Lower lobe of right lung (tissue), 2 donors: ENCODE data around the gene RCCD1. TPM values are rescaled to one million over a fixed set of nuclear protein-coding genes. Genes with fewer than 3 reads are reported as not detected.

Experiments
- ATAC-seq, 2 donors: fragments of 200-7000 bp; cut with Tn5 transposase; one replicate each; pipeline ENCODE4 v1.9.1; 2020 to 2022; ENCODE audit warnings: mild to moderate bottlenecking in 2 of 2, moderate library complexity in 2 of 2
- DNase-seq: peaks from one replicate; pipeline ENCODE4 v3.0.0-alpha.2; 2020
- H3K27ac ChIP-seq: fragments of 200-600 bp; one replicate; pipeline ENCODE4 v1.8.0; 2022
- H3K27me3 ChIP-seq: fragments of 200-600 bp; one replicate; pipeline ENCODE4 v1.8.0; 2022; ENCODE audit warnings: low read depth
- H3K36me3 ChIP-seq: fragments of 200-600 bp; one replicate; pipeline ENCODE4 v1.8.0; 2022; ENCODE audit warnings: mild to moderate bottlenecking
- H3K4me1 ChIP-seq: fragments of 200-600 bp; one replicate; pipeline ENCODE4 v1.8.0; 2022
- H3K4me3 ChIP-seq: fragments of 200-600 bp; one replicate; pipeline ENCODE4 v1.8.0; 2022; ENCODE audit warnings: mild to moderate bottlenecking
- H3K9me3 ChIP-seq: fragments of 200-600 bp; one replicate; pipeline ENCODE4 v1.8.0; 2022
- CTCF ChIP-seq: fragments of 200-600 bp; IDR thresholded peaks from one replicate; pipeline ENCODE4 v1.8.0; 2022; ENCODE audit warnings: antibody characterized with exemption, mild to moderate bottlenecking
- intact Hi-C: fragments of 100-400 bp; cut with DNase I; formaldehyde crosslinking; loops from one replicate; pipeline ENCODE4 v1.11.0; 2022
- total RNA-seq: library from RNA; stranded (reverse); fragmentation: NEBNext Ultra II Directional; extraction: Animal tissue kit (Norgen Biotek cat#: 25700); gene quantifications from one replicate; pipeline ENCODE4 v1.2.1, GENCODE V29; 2021
- donor health status: DM: no; HTN: yes; CAD: no; lungs with severe emphysema.

The RCCD1 gene
- total RNA-seq, 1 donor from 2014 or later: 10.3 TPM

GRCh38 chr15:90931575-90931827, 23.2 kb upstream of the RCCD1 start:
- Histone ChIP-seq H3K27ac (peak overlapping the region; percentile 96), H3K4me1 (peaks cover 59% of the 10 kb centered on the region), H3K27me3 (no peaks in the 10 kb centered on the region), H3K9me3 (no peaks in the 10 kb centered on the region), H3K4me3 (peak overlapping the region; percentile 93), H3K36me3 (no peaks in the 10 kb centered on the region)
- ATAC-seq (no peak), DNase-seq (no peak)
- intact Hi-C loops: no loop called here
- TF ChIP-seq CTCF: no peak

- H3K4me1 ChIP-seq: peaks cover 62% of the 10 kb centered on the region
Observed at GRCh38 chr15:90931828-90932659, 22.6 kb upstream of the RCCD1 start, which contains the start of gene HDDC3. Gene HDDC3 (minus strand): TSS chr15:90932549. CDS start chr15:90932540, 9 bp downstream.

DNA sequence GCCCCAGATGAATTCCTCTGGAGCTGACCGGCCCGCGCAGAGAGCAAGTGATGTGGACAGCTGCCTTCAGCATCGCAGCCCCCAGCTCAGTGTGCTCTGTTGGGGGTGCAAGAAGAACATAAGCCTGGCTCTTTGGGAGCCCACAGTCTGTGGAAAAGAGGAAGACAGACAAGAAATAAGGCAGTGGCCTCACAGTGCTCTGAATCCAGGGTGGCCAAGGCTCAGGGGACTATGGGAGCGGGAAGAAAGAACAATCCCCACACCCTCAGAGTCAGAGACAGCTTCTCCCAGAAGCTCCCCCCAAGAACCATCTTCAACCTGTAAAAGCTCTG, 22.1 kb upstream of the RCCD1 start:
- H3K27me3 ChIP-seq: no peaks in the 10 kb centered on the region
- peak overlapping the region; percentile 96 for H3K27ac ChIP-seq
- intact Hi-C loops: no loop called here
- no peaks in the 10 kb centered on the region for H3K9me3 ChIP-seq
- DNase-seq (no peak), ATAC-seq (no peak)
- peaks cover 62% of the 10 kb centered on the region for H3K4me1 ChIP-seq
- H3K36me3 ChIP-seq: peaks cover 4% of the 10 kb centered on the region
- peak overlapping the region; percentile 93 for H3K4me3 ChIP-seq
- no peak for TF ChIP-seq CTCF

More at GRCh38 chr15:90931828-90932659, 22.6 kb upstream of the RCCD1 start, which contains the start of gene HDDC3:
- Histone ChIP-seq H3K27me3 (no peaks in the 10 kb centered on the region), H3K9me3 (no peaks in the 10 kb centered on the region), H3K36me3 (no peaks in the 10 kb centered on the region), H3K27ac (peak within 1 kb of the TSS; percentile 96), H3K4me3 (peak within 1 kb of the TSS; percentile 93)
- DNase-seq (peak; percentile 94), ATAC-seq (peak; percentile 77 to 83)
- TF ChIP-seq CTCF: peak; percentile 99
- intact Hi-C loops: no loop called here

- Histone ChIP-seq H3K27me3 (no peaks in the 10 kb centered on the region), H3K27ac (no peak overlapping the region), H3K4me3 (no peak overlapping the region), H3K9me3 (no peaks in the 10 kb centered on the region), H3K4me1 (peaks cover 62% of the 10 kb centered on the region), H3K36me3 (peaks cover 11% of the 10 kb centered on the region)
- DNase-seq (no peak), ATAC-seq (no peak)
- no peak for TF ChIP-seq CTCF
- intact Hi-C loops: no loop called here
Observed at GRCh38 chr15:90933301-90933700, 21.4 kb upstream of the RCCD1 start.

DNA sequence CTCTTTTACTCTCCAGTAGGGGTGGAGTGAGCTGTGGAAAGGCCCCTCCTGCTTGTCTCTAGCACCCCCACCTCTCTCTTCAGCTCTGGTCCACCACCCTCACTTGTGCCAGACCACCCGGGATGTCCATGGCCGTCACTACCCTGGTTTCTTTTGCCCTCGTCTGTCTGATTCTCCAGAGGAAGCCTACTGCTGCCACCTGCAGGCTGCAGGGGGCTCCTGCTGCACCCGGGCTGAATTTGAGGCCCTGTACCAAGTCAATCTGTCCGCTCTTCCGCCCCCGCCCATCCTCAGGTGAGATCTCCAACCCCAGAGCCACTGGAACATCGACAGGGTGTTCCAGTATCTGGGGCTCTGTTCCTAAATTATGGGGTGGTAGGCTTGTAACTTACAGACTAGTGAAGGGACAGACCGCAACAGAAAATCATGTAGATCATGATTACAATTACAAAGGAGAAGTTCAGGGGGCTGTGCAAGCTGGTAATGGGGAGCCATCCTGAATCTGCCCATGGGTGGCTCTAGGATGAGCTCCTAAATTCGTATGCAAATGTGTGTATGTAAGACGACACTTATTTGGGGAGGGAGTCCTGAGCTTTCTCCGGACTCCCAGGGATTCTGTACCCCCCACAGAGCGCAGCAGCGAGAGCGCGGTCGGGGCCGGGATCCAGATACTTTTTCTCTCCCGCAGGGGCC, 20.3 kb upstream of the RCCD1 start:
- DNase-seq: peak; percentile 91
- H3K9me3 ChIP-seq: no peaks in the 10 kb centered on the region
- H3K27me3 ChIP-seq: no peaks in the 10 kb centered on the region
- H3K27ac ChIP-seq: peak overlapping the region; percentile 76
- intact Hi-C loops: no loop called here
- peaks cover 22% of the 10 kb centered on the region for H3K36me3 ChIP-seq
- peak overlapping the region; percentile 70 for H3K4me3 ChIP-seq
- ATAC-seq: peak; percentile 65 to 71
- H3K4me1 ChIP-seq: peaks cover 52% of the 10 kb centered on the region
- TF ChIP-seq CTCF: peak; percentile 89
